K562 (cell line): Measurements from ENCODE around the gene ST6GALNAC3. TPM values are rescaled to one million over a fixed set of nuclear protein-coding genes. Genes with fewer than 3 reads are reported as not detected.

Experiments used
- ATAC-seq: fragments of 200-7000 bp; cut with Tn5 transposase; 3 replicates; pipeline ENCODE4 v1.9.1; 2020; ENCODE audit warnings: moderate library complexity
- BruUV-seq: library from RNA; stranded (reverse); fragments of 400-500 nt; replicated peaks from 2 replicates; lab custom pipeline; 2021; lab: Mats Ljungman, UMichigan
- CTCF ChIA-PET: fragments of 300-600 bp; formaldehyde crosslinking; extraction: SDS; loops from one replicate; lab custom pipeline; 2021; ENCODE audit warnings: low intra/inter-chr PET ratio; lab: Yijun Ruan, JAX
- POLR2A ChIA-PET: fragments of 300-600, 350-650 bp; sonication (Branson Sonifier 250); formaldehyde crosslinking; extraction: SDS; loops from one replicate; lab custom pipeline; 2021; ENCODE audit warnings: antibody characterized with exemption, inconsistent platforms; lab: Yijun Ruan, JAX
- DNase-seq, 4 experiments: peaks; one replicate each; pipeline versions ENCODE4 v3.0.0 to v3.0.0-alpha.2; 2011 to 2018; ENCODE audit warnings: low spot score in 3 of 4, mixed read lengths in 3 of 4; ENCODE audit errors: extremely low read depth in 1 of 4
- FAIRE-seq: peaks from 2 replicates; lab custom pipeline; 2011; peaks lifted over from hg19 to GRCh38; lab: Jason Lieb, UNC
- H2AFZ ChIP-seq: 2 replicates; pipeline ENCODE4 v1.6.0; 2011; ENCODE audit warnings: low read depth, low read length, control low read depth, inconsistent platforms
- H3K27ac ChIP-seq: fragments of 200-600 bp; 3 replicates; pipeline ENCODE4 v1.8.0; 2011; ENCODE audit warnings: low read depth, mild to moderate bottlenecking, control low read depth, inconsistent platforms, low read length, moderate library complexity, mixed read lengths; ENCODE audit errors: extremely low read depth
- H3K27me3 ChIP-seq, 2 experiments: fragments of 300-600 bp in 1 of 2; 2 replicates in 1 of 2; 3 replicates in 1 of 2; pipeline versions ENCODE4 v1.6.0 to v1.8.0; 2011; ENCODE audit warnings: inconsistent platforms in 2 of 2, low read length in 2 of 2, mild to moderate bottlenecking in 1 of 2, mixed read lengths in 1 of 2, moderate library complexity in 1 of 2; ENCODE audit not compliant: control insufficient read depth in 2 of 2, insufficient read depth in 2 of 2
- H3K36me3 ChIP-seq: fragments of 300-600 bp; 3 replicates; pipeline ENCODE4 v1.8.0; 2011; ENCODE audit warnings: mild to moderate bottlenecking, low read length, inconsistent platforms; ENCODE audit not compliant: control insufficient read depth, insufficient read depth
- H3K4me1 ChIP-seq, 2 experiments: fragments of 200-600 bp in 1 of 2; replicated peaks in 1 of 2; 2 replicates in 1 of 2; 3 replicates in 1 of 2; pipeline versions ENCODE4 v1.5.1 to v1.8.0; 2011; ENCODE audit warnings: inconsistent platforms in 2 of 2, low read length in 2 of 2, mild to moderate bottlenecking in 1 of 2, mixed read lengths in 1 of 2, moderate library complexity in 1 of 2; ENCODE audit not compliant: control insufficient read depth in 2 of 2, insufficient read depth in 2 of 2
- H3K4me2 ChIP-seq: 2 replicates; pipeline ENCODE4 v1.6.1; 2011; ENCODE audit warnings: low read length, control low read depth, inconsistent platforms, mixed read lengths; ENCODE audit not compliant: insufficient read depth
- H3K4me3 ChIP-seq: fragments of 200-600 bp; sonication (generic), shearing (Covaris generic); 2 replicates; pipeline ENCODE4 v1.5.1; 2016; ENCODE audit warnings: control low read depth, inconsistent platforms
- H3K79me2 ChIP-seq: fragments of 200-600 bp; 3 replicates; pipeline ENCODE4 v1.8.0; 2011; ENCODE audit warnings: low read length, inconsistent platforms; ENCODE audit not compliant: control insufficient read depth, insufficient read depth
- H3K9ac ChIP-seq, 2 experiments: 2 replicates each; pipeline versions ENCODE4 v1.6.0 to v1.6.1; 2011; ENCODE audit warnings: low read depth in 2 of 2, low read length in 2 of 2, control low read depth in 1 of 2, inconsistent platforms in 1 of 2, mild to moderate bottlenecking in 1 of 2, mixed read lengths in 1 of 2; ENCODE audit not compliant: insufficient read depth in 1 of 2
- H3K9me1 ChIP-seq: one replicate; pipeline ENCODE4 v1.6.0; 2011; ENCODE audit warnings: inconsistent platforms, mild to moderate bottlenecking, low read length, moderate library complexity; ENCODE audit not compliant: control insufficient read depth, insufficient read depth
- H3K9me3 ChIP-seq: replicated peaks from 2 replicates; pipeline ENCODE4 v1.5.1; 2011; ENCODE audit warnings: low read depth, low read length, inconsistent platforms; ENCODE audit not compliant: control insufficient read depth, insufficient read depth
- H4K20me1 ChIP-seq: replicated peaks from 2 replicates; pipeline ENCODE4 v1.6.1; 2011; ENCODE audit warnings: low read length, inconsistent platforms, mixed read lengths; ENCODE audit not compliant: control insufficient read depth, insufficient read depth
- BMI1 ChIP-seq: fragments of 150-350 bp; IDR thresholded peaks from 2 replicates; pipeline ENCODE4 v1.6.1; 2014; ENCODE audit warnings: low read length
- CBX3 ChIP-seq, 2 experiments: IDR thresholded peaks; 1 replicate in 1 of 2; 2 replicates in 1 of 2; pipeline ENCODE4 v1.6.1; 2012; ENCODE audit warnings: inconsistent platforms in 2 of 2, low read length in 2 of 2, borderline replicate concordance in 1 of 2, control low read depth in 1 of 2
- ILK ChIP-seq: fragments of 450-650 bp; IDR thresholded peaks from 2 replicates; pipeline ENCODE4 v1.6.1; 2016; ENCODE audit warnings: missing genetic modification characterization, low read depth, mild to moderate bottlenecking, missing compliant biosample characterization, moderate library complexity, borderline replicate concordance
- KDM4B ChIP-seq, 2 experiments: fragments of 450-650 bp in 1 of 2; sonication (generic) in 1 of 2; IDR thresholded peaks; 2 replicates each; pipeline ENCODE4 v1.6.1; 2016 to 2017; ENCODE audit warnings: borderline replicate concordance in 2 of 2, antibody characterized with exemption in 1 of 2, low read depth in 1 of 2, mild to moderate bottlenecking in 1 of 2
- NCOA4 ChIP-seq: fragments of 450-650 bp; IDR thresholded peaks from 2 replicates; pipeline ENCODE4 v1.6.1; 2018; ENCODE audit warnings: mild to moderate bottlenecking; ENCODE audit not compliant: partially characterized antibody
- NR0B1 ChIP-seq: fragments of 450-650 bp; IDR thresholded peaks from one replicate; pipeline ENCODE4 v1.6.1; 2018; ENCODE audit warnings: mild to moderate bottlenecking, moderate library complexity; ENCODE audit not compliant: partially characterized antibody
- POLR3A ChIP-seq: IDR thresholded peaks from 2 replicates; pipeline ENCODE4 v1.6.1; 2011; ENCODE audit warnings: borderline replicate concordance, mild to moderate bottlenecking, moderate library complexity; ENCODE audit not compliant: insufficient read length, insufficient read depth; ENCODE audit errors: extremely low read depth
- YY1 ChIP-seq, 3 experiments: IDR thresholded peaks; 2 replicates each; pipeline ENCODE4 v1.6.1; 2011; ENCODE audit warnings: low read length in 2 of 3, mild to moderate bottlenecking in 2 of 3, moderate library complexity in 2 of 3, borderline replicate concordance in 1 of 3, control low read depth in 1 of 3, low read depth in 1 of 3; ENCODE audit not compliant: insufficient read depth in 3 of 3, insufficient replicate concordance in 2 of 3, control insufficient read depth in 1 of 3, insufficient read length in 1 of 3; ENCODE audit errors: extremely low read depth in 1 of 3
- ZNF121 ChIP-seq: sonication (generic); formaldehyde crosslinking; conservative IDR thresholded peaks from 2 replicates; pipeline ENCODE4 v1.8.0; 2022; ENCODE audit warnings: missing genetic modification reagents
- ZNF143 ChIP-seq: sonication (generic); formaldehyde crosslinking; IDR thresholded peaks from 2 replicates; pipeline ENCODE4 v1.9.0; 2022; ENCODE audit warnings: mild to moderate bottlenecking, missing genetic modification reagents
- ZNF3 ChIP-seq: fragments of 250-450 bp; sonication (Bioruptor Pico); IDR thresholded peaks from 2 replicates; pipeline ENCODE4 v1.5.0; 2021; ENCODE audit warnings: mild to moderate bottlenecking, moderate library complexity
- ZNF347 ChIP-seq: fragments of 450-650 bp; formaldehyde crosslinking; IDR thresholded peaks from 2 replicates; pipeline ENCODE4 v1.4.0; 2020; ENCODE audit warnings: low read depth, mild to moderate bottlenecking, moderate library complexity
- ZNF592 ChIP-seq: fragments of 450-650 bp; IDR thresholded peaks from 2 replicates; pipeline ENCODE4 v1.6.1; 2017; ENCODE audit warnings: antibody characterized with exemption, mild to moderate bottlenecking
- WGBS: fragments of 100-300 bp; shearing (Covaris generic); methylation state at CpG from one replicate; pipeline ENCODE4 v1.1.6; 2016; ENCODE audit warnings: low coverage, mixed read lengths; ENCODE audit not compliant: insufficient coverage; ENCODE audit errors: missing lambda C conversion rate; 5-methylcytosine and 5-hydroxymethylcytosine counted together
- in situ Hi-C: fragments of 300-500 bp; cut with MboI; formaldehyde crosslinking; loops from 4 replicates; pipeline ENCODE4 v1.15.0; 2018; ENCODE audit warnings: inconsistent platforms, mixed read lengths
- intact Hi-C: fragments of 100-400 bp; cut with micrococcal nuclease; formaldehyde crosslinking; loops from 2 replicates; pipeline ENCODE4 v1.14.2; 2022
- polyA plus RNA-seq, 8 experiments: library from polyadenylated mRNA; depleted of rRNA in 4 of 8; stranded (reverse) in 5 of 8; unstranded in 3 of 8; fragments of >200 nt; fragmentation: Nextera tagmentation in 2 of 8; fragmentation: Illumina TruSeq in 1 of 8; extraction: Ambion mirVana in 2 of 8; extraction: Trizol in 1 of 8; gene quantifications; 2 replicates each; pipeline versions ENCODE4 v1.2.1 to v1.2.3, GENCODE V29; 2011 to 2014; ENCODE audit warnings: inconsistent platforms in 1 of 8, missing spikeins in 1 of 8
- total RNA-seq, 7 experiments: library from RNA; depleted of rRNA in 6 of 7; stranded (reverse); fragments of >200 nt in 6 of 7; fragmentation: Illumina TruSeq in 2 of 7; extraction: Trizol in 2 of 7; gene quantifications; 2 replicates each; pipeline versions ENCODE4 v1.2.1 to v1.2.3, GENCODE V29; 2011 to 2021; ENCODE audit warnings: low replicate concordance in 1 of 7

Gene ST6GALNAC3
- total and polyA plus RNA-seq, 9 of the 15 experiments (the other 6 are each of a cell fraction or from before 2014, with no cell fraction given), result 0.04 to 0.29 (median 0.18) TPM; not detected in 6

- no peak for TF ChIP-seq KDM4B (IDR thresholded peaks at IDR 0.05; ENCODE audit: borderline replicate concordance in 2 of 2, low read depth in 1 of 2)
- TF ChIP-seq, all 486 proteins: peak for 0
Observed at GRCh38 chr1:76419603-76420002, 345.1 kb downstream of the ST6GALNAC3 start (continued).

- BruUV-seq, result no TSS peak
- FAIRE-seq (no peak), ATAC-seq (no peak), DNase-seq (no peak)
- H3K27me3 ChIP-seq, result no peaks in the 10 kb centered on the region
- ChIA-PET CTCF (no interaction called here), POLR2A (no interaction called here)
- H3K4me2 ChIP-seq, result no peak overlapping the region
- no peak overlapping the region for H3K4me3 ChIP-seq
- H3K9me1 ChIP-seq, result no peaks in the 10 kb centered on the region
- no peak overlapping the region for H2AFZ ChIP-seq
- H3K4me1 ChIP-seq, result no peaks in the 10 kb centered on the region
- H3K27ac ChIP-seq, result no peak overlapping the region
- H3K9me3 ChIP-seq, result no peaks in the 10 kb centered on the region
- WGBS, result 4% methylated on average over 10 of the region's 10 CpGs
- in situ Hi-C loops, result no loop called here
- no peaks in the 10 kb centered on the region for H3K36me3 ChIP-seq
- intact Hi-C loops, result no loop called here
- no peak overlapping the region for H3K9ac ChIP-seq
- H4K20me1 ChIP-seq, result no peaks in the 10 kb centered on the region
- no peaks in the 10 kb centered on the region for H3K79me2 ChIP-seq
- TF ChIP-seq NR0B1, result no peak
- no peak for TF ChIP-seq YY1 (IDR thresholded peaks at IDR 0.05; ENCODE audit: borderline replicate concordance in 1 of 3, control insufficient read depth in 1 of 3, extremely low read depth in 1 of 3, insufficient read depth in 3 of 3, insufficient read length in 1 of 3, insufficient replicate concordance in 2 of 3, low read depth in 1 of 3, low read length in 2 of 3)
- no peak for TF ChIP-seq POLR3A
- TF ChIP-seq ZNF121 (CRISPR knock-in tag), result no peak
- TF ChIP-seq ZNF592, result no peak
- TF ChIP-seq NCOA4, result no peak
- no peak for TF ChIP-seq CBX3 (IDR thresholded peaks at IDR 0.05; ENCODE audit: borderline replicate concordance in 1 of 2, low read length in 2 of 2)
- no peak for TF ChIP-seq ZNF347 (CRISPR knock-in tag)
- TF ChIP-seq ZNF143 (CRISPR knock-in tag), result no peak
- no peak for TF ChIP-seq ZNF3 (CRISPR knock-in tag)
- TF ChIP-seq BMI1, result no peak
- TF ChIP-seq ILK, result no peak
Observed at GRCh38 chr1:76425201-76426145, 350.9 kb downstream of the ST6GALNAC3 start.
